B cell (primary cell): ENCODE results near the gene CDRT15.

Experiments used
- CTCF ChIP-seq: fragments of 200-600 bp; IDR thresholded peaks from one replicate; pipeline ENCODE4 v1.8.0; 2022; ENCODE audit warnings: antibody characterized with exemption, mild to moderate bottlenecking
- EZH2 ChIP-seq: IDR thresholded peaks from 2 replicates; pipeline ENCODE4 v1.6.1; 2012; ENCODE audit warnings: borderline replicate concordance, low read depth, mild to moderate bottlenecking, moderate library complexity, low read length; ENCODE audit not compliant: insufficient read depth, poor library complexity, severe bottlenecking

- TF ChIP-seq EZH2: no peak
- TF ChIP-seq CTCF: no peak
These were observed 38.1 kb downstream of the CDRT15 start for GRCh38 chr17:14198575-14198974.
